ENCODE measurements around the gene REV1.

- TF ChIP-seq ZFP30 (CRISPR knock-in tag; IDR thresholded peaks at IDR 0.05) (no peak), OSR1 (CRISPR knock-in tag; IDR thresholded peaks at IDR 0.05) (no peak), ZC3H10 (CRISPR knock-in tag; IDR thresholded peaks at IDR 0.05) (no peak), ESRRG (CRISPR knock-in tag; IDR thresholded peaks at IDR 0.05) (no peak), PATZ1 (CRISPR knock-in tag; IDR thresholded peaks at IDR 0.05; ENCODE audit: borderline replicate concordance) (no peak), TOX (CRISPR knock-in tag; IDR thresholded peaks at IDR 0.05; ENCODE audit: borderline replicate concordance) (no peak)
- TF ChIP-seq, protein P1, sequence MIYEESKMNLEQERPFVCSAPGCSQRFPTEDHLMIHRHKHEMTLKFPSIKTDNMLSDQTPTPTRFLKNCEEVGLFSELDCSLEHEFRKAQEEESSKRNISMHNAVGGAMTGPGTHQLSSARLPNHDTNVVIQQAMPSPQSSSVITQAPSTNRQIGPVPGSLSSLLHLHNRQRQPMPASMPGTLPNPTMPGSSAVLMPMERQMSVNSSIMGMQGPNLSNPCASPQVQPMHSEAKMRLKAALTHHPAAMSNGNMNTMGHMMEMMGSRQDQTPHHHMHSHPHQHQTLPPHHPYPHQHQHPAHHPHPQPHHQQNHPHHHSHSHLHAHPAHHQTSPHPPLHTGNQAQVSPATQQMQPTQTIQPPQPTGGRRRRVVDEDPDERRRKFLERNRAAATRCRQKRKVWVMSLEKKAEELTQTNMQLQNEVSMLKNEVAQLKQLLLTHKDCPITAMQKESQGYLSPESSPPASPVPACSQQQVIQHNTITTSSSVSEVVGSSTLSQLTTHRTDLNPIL (CRISPR knock-in tag; IDR thresholded peaks at IDR 0.05; ENCODE audit: low read depth) = no peak
Observed at GRCh38 chr2:99522157-99522556, 32.3 kb upstream of the REV1 start.
